K562 (cell line): ENCODE results near the gene MARCHF9. TPM values are rescaled to one million over a fixed set of nuclear protein-coding genes. Genes with fewer than 3 reads are reported as not detected.

ENCODE experiments used
- ASH1L ChIP-seq: fragments of 450-650 bp; IDR thresholded peaks from 2 replicates; pipeline ENCODE4 v1.6.1; 2018; ENCODE audit warnings: borderline replicate concordance, mild to moderate bottlenecking, low read depth; ENCODE audit not compliant: partially characterized antibody
- EHMT2 ChIP-seq: fragments of 450-650 bp; IDR thresholded peaks from 2 replicates; pipeline ENCODE4 v1.6.1; 2018; ENCODE audit warnings: antibody characterized with exemption
- ELK1 ChIP-seq: sonication (generic); formaldehyde crosslinking; IDR thresholded peaks from 2 replicates; pipeline ENCODE4 v1.8.1; 2022; ENCODE audit warnings: missing genetic modification reagents
- ETS1 ChIP-seq: conservative IDR thresholded peaks from 2 replicates; pipeline ENCODE4 v1.6.1; 2011; ENCODE audit warnings: low read depth, mild to moderate bottlenecking, low read length; ENCODE audit not compliant: control insufficient read depth
- EZH2 ChIP-seq: IDR thresholded peaks from 2 replicates; pipeline ENCODE4 v1.6.1; 2012; ENCODE audit warnings: low read depth, mild to moderate bottlenecking, inconsistent platforms, low read length, borderline replicate concordance
- GATAD2B ChIP-seq: fragments of 450-650 bp; IDR thresholded peaks from 2 replicates; pipeline ENCODE4 v1.6.1; 2017; ENCODE audit warnings: mild to moderate bottlenecking, borderline replicate concordance
- HDAC2 ChIP-seq: fragments of 450-650 bp; IDR thresholded peaks from 2 replicates; pipeline ENCODE4 v1.6.1; 2016; ENCODE audit warnings: mild to moderate bottlenecking
- HMG20A ChIP-seq: fragments of 450-650 bp; formaldehyde crosslinking; conservative IDR thresholded peaks from 2 replicates; pipeline ENCODE4 v1.4.0; 2020; ENCODE audit warnings: mild to moderate bottlenecking, mixed read lengths
- HOXB6 ChIP-seq: fragments of 250-450 bp; sonication (Bioruptor Pico); IDR thresholded peaks from 2 replicates; pipeline ENCODE4 v1.5.1; 2022; ENCODE audit warnings: mild to moderate bottlenecking, borderline replicate concordance
- MED1 ChIP-seq: sonication (generic); formaldehyde crosslinking; IDR thresholded peaks from 2 replicates; pipeline ENCODE4 v1.8.1; 2023; ENCODE audit warnings: missing genetic modification reagents, borderline replicate concordance
- NFIC ChIP-seq: fragments of 450-650 bp; IDR thresholded peaks from 2 replicates; pipeline ENCODE4 v1.6.1; 2017; ENCODE audit warnings: mild to moderate bottlenecking, inconsistent platforms
- NR1H2 ChIP-seq: sonication (generic); formaldehyde crosslinking; IDR thresholded peaks from 2 replicates; pipeline ENCODE4 v1.4.0; 2020; ENCODE audit warnings: mild to moderate bottlenecking, missing genetic modification reagents
- PML ChIP-seq: IDR thresholded peaks from 2 replicates; pipeline ENCODE4 v1.6.1; 2012; ENCODE audit warnings: low read length, inconsistent platforms
- PYGO2 ChIP-seq: fragments of 450-650 bp; IDR thresholded peaks from 2 replicates; pipeline ENCODE4 v1.6.1; 2016; ENCODE audit warnings: mild to moderate bottlenecking, missing genetic modification characterization, moderate library complexity, missing compliant biosample characterization
- SMARCA4 ChIP-seq: fragments of 450-650 bp; IDR thresholded peaks from 2 replicates; pipeline ENCODE4 v1.6.1; 2016
- SNAPC5 ChIP-seq: fragments of 250-450 bp; sonication (Bioruptor Pico); IDR thresholded peaks from 2 replicates; pipeline ENCODE4 v1.8.0; 2021; ENCODE audit warnings: moderate library complexity, mild to moderate bottlenecking, inconsistent platforms
- SREBF1 ChIP-seq: fragments of 150-350 bp; IDR thresholded peaks from 2 replicates; pipeline ENCODE4 v1.6.1; 2014; ENCODE audit warnings: antibody characterized with exemption, low read depth, low read length, borderline replicate concordance
- TAF1 ChIP-seq: IDR thresholded peaks from 2 replicates; pipeline ENCODE4 v1.6.1; 2011; ENCODE audit warnings: mild to moderate bottlenecking, low read length, moderate library complexity; ENCODE audit not compliant: insufficient read depth, control insufficient read depth, severe bottlenecking; ENCODE audit errors: extremely low read depth
- THAP12 ChIP-seq: fragments of 250-450 bp; sonication (Bioruptor Pico); IDR thresholded peaks from 2 replicates; pipeline ENCODE4 v1.9.0; 2021; ENCODE audit warnings: mild to moderate bottlenecking, inconsistent platforms
- TSC22D4 ChIP-seq: fragments of 450-650 bp; IDR thresholded peaks from 2 replicates; pipeline ENCODE4 v1.6.1; 2016; ENCODE audit warnings: missing genetic modification characterization, missing biosample characterization, control low read depth
- XRCC3 ChIP-seq: fragments of 450-650 bp; IDR thresholded peaks from 2 replicates; pipeline ENCODE4 v1.6.1; 2017; ENCODE audit warnings: mild to moderate bottlenecking, moderate library complexity
- ZC3H8 ChIP-seq: fragments of 450-650 bp; IDR thresholded peaks from 2 replicates; pipeline ENCODE4 v1.6.1; 2017
- ZFP30 ChIP-seq: fragments of 250-450 bp; sonication (Bioruptor Pico); IDR thresholded peaks from 2 replicates; pipeline ENCODE4 v1.8.0; 2022; ENCODE audit warnings: moderate library complexity, mild to moderate bottlenecking, inconsistent platforms, borderline replicate concordance
- ZNF146 ChIP-seq: IDR thresholded peaks from one replicate; pipeline ENCODE4 v1.6.1; 2018; ENCODE audit warnings: missing compliant biosample characterization; ENCODE audit not compliant: unreplicated experiment
- ZNF24 ChIP-seq: fragments of 450-650 bp; IDR thresholded peaks from 2 replicates; pipeline ENCODE4 v1.6.1; 2016
- ZNF347 ChIP-seq: fragments of 450-650 bp; formaldehyde crosslinking; IDR thresholded peaks from 2 replicates; pipeline ENCODE4 v1.4.0; 2020; ENCODE audit warnings: low read depth, mild to moderate bottlenecking, moderate library complexity
- ZNF780A ChIP-seq: fragments of 250-450 bp; sonication (Bioruptor Pico); IDR thresholded peaks from 2 replicates; pipeline ENCODE4 v1.5.0; 2021; ENCODE audit warnings: mild to moderate bottlenecking
- polyA plus RNA-seq, 8 experiments: library from polyadenylated mRNA; depleted of rRNA in 4 of 8; stranded (reverse) in 5 of 8; unstranded in 3 of 8; fragments of >200 nt; fragmentation: Nextera tagmentation in 2 of 8; fragmentation: Illumina TruSeq in 1 of 8; extraction: Ambion mirVana in 2 of 8; extraction: Trizol in 1 of 8; gene quantifications; 2 replicates each; pipeline versions ENCODE4 v1.2.1 to v1.2.3, GENCODE V29; 2011 to 2014; ENCODE audit warnings: inconsistent platforms in 1 of 8, missing spikeins in 1 of 8
- total RNA-seq, 7 experiments: library from RNA; depleted of rRNA in 6 of 7; stranded (reverse); fragments of >200 nt in 6 of 7; fragmentation: Illumina TruSeq in 2 of 7; extraction: Trizol in 2 of 7; gene quantifications; 2 replicates each; pipeline versions ENCODE4 v1.2.1 to v1.2.3, GENCODE V29; 2011 to 2021; ENCODE audit warnings: low replicate concordance in 1 of 7

MARCHF9 gene
- total and polyA plus RNA-seq, 9 of the 15 experiments (the other 6 are each of a cell fraction or from before 2014, with no cell fraction given) = 0.80 to 12.4 (median 6.2) TPM

- TF ChIP-seq THAP12 (CRISPR knock-in tag) (no peak), ELK1 (no peak), SNAPC5 (CRISPR knock-in tag) (no peak), NR1H2 (no peak), SREBF1 (no peak), ASH1L (no peak), ZC3H8 (no peak), EZH2 (no peak), HDAC2 (0 out of 2 replicates have a peak, but pooled peaks have one; percentile 26), XRCC3 (no peak), EHMT2 (no peak), ZNF780A (CRISPR knock-in tag) (no peak), ETS1 (0 out of 2 replicates have a peak, but pooled peaks have one; percentile 35), ZNF146 (CRISPR knock-in tag) (no peak), TAF1 (no peak), PML (no peak), PYGO2 (no peak), ZFP30 (CRISPR knock-in tag) (no peak), NFIC (peak; percentile 15; the same call in 1 of the 2 replicates), GATAD2B (no peak), TSC22D4 (tag) (no peak), HOXB6 (no peak), MED1 (no peak), ZNF347 (CRISPR knock-in tag) (no peak), HMG20A (CRISPR knock-in tag) (no peak), SMARCA4 (no peak), ZNF24 (no peak)
Measured at GRCh38 chr12:57735952-57736740, 18.8 kb upstream of the MARCHF9 start (continued).
